ENCODE measurements around the gene TESK2.

The TESK2 gene

GRCh38 chr1:45331436-45332345 is 159.3 kb downstream of the TESK2 start:
- H3K36me3 ChIP-seq (ENCODE audit: insufficient read depth, low read length) = peaks cover 47% of the 10 kb centered on the region
- peaks cover 22% of the 10 kb centered on the region for H3K4me1 ChIP-seq (ENCODE audit: insufficient read depth, low read length)
- no peaks in the 10 kb centered on the region for H4K20me1 ChIP-seq (ENCODE audit: insufficient read depth, low read length)
- no peak overlapping the region for H3K4me3 ChIP-seq (ENCODE audit: low read depth in 1 of 2, low read length in 2 of 2)
- no peak for DNase-seq
- no peaks in the 10 kb centered on the region for H3K27me3 ChIP-seq (ENCODE audit: insufficient read depth, low read length, poor library complexity)
- H3K9ac ChIP-seq (ENCODE audit: low read depth, low read length) = no peak overlapping the region
- no peak overlapping the region for H2AFZ ChIP-seq (ENCODE audit: low read depth, low read length)
- H3K79me2 ChIP-seq (ENCODE audit: insufficient read depth, low read length) = peaks cover 6% of the 10 kb centered on the region; the same call in 1 of the 2 replicates
- no peak overlapping the region for H3K4me2 ChIP-seq (ENCODE audit: insufficient read depth, low read length)
- no peak overlapping the region for H3K27ac ChIP-seq (ENCODE audit: low read length)
- no peaks in the 10 kb centered on the region for H3K9me3 ChIP-seq (ENCODE audit: insufficient read depth, low read length, severe bottlenecking)
- TF ChIP-seq EZH2 (IDR thresholded peaks at IDR 0.05; ENCODE audit: borderline replicate concordance, low read depth, low read length, severe bottlenecking) = no peak
- no peak for TF ChIP-seq CTCF (IDR thresholded peaks at IDR 0.05; ENCODE audit: borderline replicate concordance, extremely low read depth, low read length, poor library complexity, severe bottlenecking)
- ATAC-seq (ENCODE audit: insufficient read depth, low read depth) = no peak

GRCh38 chr1:45329445-45329844 is 161.5 kb downstream of the TESK2 start:
- no peak overlapping the region for H3K9ac ChIP-seq (ENCODE audit: low read depth, low read length)
- H3K36me3 ChIP-seq (ENCODE audit: insufficient read depth, low read length) = peaks cover 47% of the 10 kb centered on the region
- H3K79me2 ChIP-seq (ENCODE audit: insufficient read depth, low read length) = peaks cover 6% of the 10 kb centered on the region; the same call in 1 of the 2 replicates
- H3K4me1 ChIP-seq (ENCODE audit: insufficient read depth, low read length) = peaks cover 29% of the 10 kb centered on the region
- H2AFZ ChIP-seq (ENCODE audit: low read depth, low read length) = no peak overlapping the region
- ATAC-seq (ENCODE audit: insufficient read depth, low read depth) (no peak), DNase-seq (no peak)
- H3K27ac ChIP-seq (ENCODE audit: low read length) = no peak overlapping the region
- H4K20me1 ChIP-seq (ENCODE audit: insufficient read depth, low read length) = no peaks in the 10 kb centered on the region
- H3K9me3 ChIP-seq (ENCODE audit: insufficient read depth, low read length, severe bottlenecking) = no peaks in the 10 kb centered on the region
- no peak overlapping the region for H3K4me3 ChIP-seq (ENCODE audit: low read depth in 1 of 2, low read length in 2 of 2)
- no peak overlapping the region for H3K4me2 ChIP-seq (ENCODE audit: insufficient read depth, low read length)
- TF ChIP-seq CTCF (IDR thresholded peaks at IDR 0.05; ENCODE audit: borderline replicate concordance, extremely low read depth, low read length, poor library complexity, severe bottlenecking) = no peak
- no peak for TF ChIP-seq EZH2 (IDR thresholded peaks at IDR 0.05; ENCODE audit: borderline replicate concordance, low read depth, low read length, severe bottlenecking)
- no peaks in the 10 kb centered on the region for H3K27me3 ChIP-seq (ENCODE audit: insufficient read depth, low read length, poor library complexity)

GRCh38 chr1:45328680-45329079 is 162.3 kb downstream of the TESK2 start:
- H3K27ac ChIP-seq (ENCODE audit: low read length) = no peak overlapping the region

More at GRCh38 chr1:45328680-45329079, 162.3 kb downstream of the TESK2 start:
- Histone ChIP-seq H3K4me1 (ENCODE audit: insufficient read depth, low read length) (peaks cover 29% of the 10 kb centered on the region), H2AFZ (ENCODE audit: low read depth, low read length) (no peak overlapping the region), H3K4me3 (ENCODE audit: low read depth in 1 of 2, low read length in 2 of 2) (no peak overlapping the region), H3K27me3 (ENCODE audit: insufficient read depth, low read length, poor library complexity) (no peaks in the 10 kb centered on the region), H3K79me2 (ENCODE audit: insufficient read depth, low read length) (peaks cover 6% of the 10 kb centered on the region; the same call in 1 of the 2 replicates), H3K36me3 (ENCODE audit: insufficient read depth, low read length) (peaks cover 40% of the 10 kb centered on the region), H3K4me2 (ENCODE audit: insufficient read depth, low read length) (peak overlapping the region; percentile 15; the same call in 1 of the 2 replicates), H3K9ac (ENCODE audit: low read depth, low read length) (peak overlapping the region; percentile 10; the same call in 1 of the 2 replicates), H4K20me1 (ENCODE audit: insufficient read depth, low read length) (no peaks in the 10 kb centered on the region), H3K9me3 (ENCODE audit: insufficient read depth, low read length, severe bottlenecking) (no peaks in the 10 kb centered on the region)
- no peak for ATAC-seq (ENCODE audit: insufficient read depth, low read depth)
- no peak for DNase-seq
- TF ChIP-seq EZH2 (IDR thresholded peaks at IDR 0.05; ENCODE audit: borderline replicate concordance, low read depth, low read length, severe bottlenecking) (no peak), CTCF (IDR thresholded peaks at IDR 0.05; ENCODE audit: borderline replicate concordance, extremely low read depth, low read length, poor library complexity, severe bottlenecking) (no peak)
